SH-SY5Y (cell line): ENCODE measurements around the gene ECHDC3.

Experiments
- GATA2 ChIP-seq: IDR thresholded peaks from 2 replicates; pipeline ENCODE4 v1.6.1; 2011; ENCODE audit warnings: mild to moderate bottlenecking, low read depth, low read length
- GATA3 ChIP-seq: IDR thresholded peaks from 2 replicates; pipeline ENCODE4 v1.6.1; 2011; ENCODE audit warnings: low read depth, mild to moderate bottlenecking, low read length, moderate library complexity

GRCh38 chr10:11757821-11758463, 15.8 kb downstream of the ECHDC3 start:
- TF ChIP-seq GATA2 (no peak), GATA3 (no peak)
